AG04449 (cell line): Measurements from ENCODE around the gene CPVL.

Source experiments
- CTCF ChIA-PET: fragments of 350-600 bp; formaldehyde crosslinking; extraction: SDS; loops from one replicate; lab custom pipeline; 2021; ENCODE audit warnings: antibody characterized with exemption; lab: Yijun Ruan, JAX
- POLR2A ChIA-PET: fragments of 400-600, 350-600 bp; formaldehyde crosslinking; extraction: SDS; loops from one replicate; lab custom pipeline; 2020; ENCODE audit warnings: antibody characterized with exemption, inconsistent platforms; lab: Yijun Ruan, JAX
- DNase-seq: peaks from one replicate; pipeline ENCODE4 v3.0.0-alpha.2; 2010; ENCODE audit warnings: low read depth, low spot score
- H3K4me3 ChIP-seq: 2 replicates; pipeline ENCODE4 v1.5.1; 2011; ENCODE audit warnings: low read depth, mild to moderate bottlenecking, control low read depth, low read length
- CTCF ChIP-seq: IDR thresholded peaks from one replicate; pipeline ENCODE4 v1.5.1; 2011; ENCODE audit warnings: mild to moderate bottlenecking, moderate library complexity, low read length, control low read depth, inconsistent platforms; ENCODE audit not compliant: insufficient read depth; ENCODE audit errors: missing control alignments

Gene CPVL

DNA sequence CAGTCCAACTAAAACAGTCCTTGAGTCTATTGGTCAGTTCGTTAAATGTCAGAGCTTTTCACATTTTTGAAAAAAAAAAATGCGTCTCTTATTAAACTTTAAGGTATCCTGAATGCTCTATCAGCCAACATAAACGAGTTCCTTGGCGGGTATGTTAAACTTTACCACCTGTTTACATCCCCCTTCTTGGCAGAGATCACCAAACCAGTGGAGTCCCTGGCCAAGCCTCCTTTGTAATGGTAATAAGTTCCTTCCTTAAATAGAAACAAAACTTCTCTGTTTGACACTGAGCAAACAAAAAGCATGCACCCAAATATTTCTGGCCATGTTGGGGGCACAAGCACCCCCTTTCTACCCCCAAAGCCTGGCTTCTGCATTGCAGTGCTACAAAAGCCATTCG is 191.4 kb downstream of the CPVL start:
- no peak for TF ChIP-seq CTCF
- POLR2A ChIA-PET: no interaction called here
- DNase-seq: no peak
- CTCF ChIA-PET: interaction anchor here (0.9 to 26.0 kb wide), 4 partner anchors 22 to 151 kb away, joined by 3 to 767 read pairs (median 64); no protein-coding TSS in a partner anchor
- no peak overlapping the region for H3K4me3 ChIP-seq

DNA sequence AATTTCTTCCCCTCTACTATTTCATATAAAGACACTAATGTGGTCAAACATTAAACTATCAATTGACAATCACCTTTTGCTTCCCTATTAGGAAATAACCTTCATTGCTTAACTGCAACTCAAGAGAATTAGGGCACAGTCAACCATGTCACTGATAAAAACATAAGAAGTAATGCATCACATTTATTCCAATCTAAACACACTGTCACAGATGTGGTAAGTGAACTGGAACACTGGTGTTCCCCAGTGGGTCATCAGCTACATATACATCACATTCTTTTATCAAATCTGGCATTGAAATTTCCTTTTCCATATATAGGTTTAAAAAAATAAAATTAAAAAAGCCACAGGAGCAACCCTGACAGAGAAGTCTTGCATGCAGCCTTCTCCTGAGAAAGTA is 191.9 kb downstream of the CPVL start:
- CTCF ChIA-PET: interaction anchor here (0.9 to 26.0 kb wide), 4 partner anchors 21 to 152 kb away, joined by 3 to 767 read pairs (median 54); no protein-coding TSS in a partner anchor
- no peak overlapping the region for H3K4me3 ChIP-seq
- no peak for DNase-seq
- TF ChIP-seq CTCF: no peak
- POLR2A ChIA-PET: no interaction called here

- TF ChIP-seq CTCF: no peak
- DNase-seq: peak; percentile 19
- no peak overlapping the region for H3K4me3 ChIP-seq
- CTCF ChIA-PET: interaction anchor here (0.6 to 26.0 kb wide), 11 partner anchors 9 to 195 kb away, joined by 3 to 767 read pairs (median 4); no protein-coding TSS in a partner anchor
- POLR2A ChIA-PET: interaction anchor here (0.6 kb wide), 1 partner anchor 35 kb away, joined by 3 read pairs; no protein-coding TSS in a partner anchor
Measured at GRCh38 chr7:28953633-28954032, 192.7 kb downstream of the CPVL start.
